ENCODE results near the gene SCARF2. TPM values are rescaled to one million over a fixed set of nuclear protein-coding genes. Genes with fewer than 3 reads are reported as not detected.

Gene SCARF2
- total and polyA plus RNA-seq, 2 donors from 2014 or later, result 5.0 to 12.3 TPM

DNA sequence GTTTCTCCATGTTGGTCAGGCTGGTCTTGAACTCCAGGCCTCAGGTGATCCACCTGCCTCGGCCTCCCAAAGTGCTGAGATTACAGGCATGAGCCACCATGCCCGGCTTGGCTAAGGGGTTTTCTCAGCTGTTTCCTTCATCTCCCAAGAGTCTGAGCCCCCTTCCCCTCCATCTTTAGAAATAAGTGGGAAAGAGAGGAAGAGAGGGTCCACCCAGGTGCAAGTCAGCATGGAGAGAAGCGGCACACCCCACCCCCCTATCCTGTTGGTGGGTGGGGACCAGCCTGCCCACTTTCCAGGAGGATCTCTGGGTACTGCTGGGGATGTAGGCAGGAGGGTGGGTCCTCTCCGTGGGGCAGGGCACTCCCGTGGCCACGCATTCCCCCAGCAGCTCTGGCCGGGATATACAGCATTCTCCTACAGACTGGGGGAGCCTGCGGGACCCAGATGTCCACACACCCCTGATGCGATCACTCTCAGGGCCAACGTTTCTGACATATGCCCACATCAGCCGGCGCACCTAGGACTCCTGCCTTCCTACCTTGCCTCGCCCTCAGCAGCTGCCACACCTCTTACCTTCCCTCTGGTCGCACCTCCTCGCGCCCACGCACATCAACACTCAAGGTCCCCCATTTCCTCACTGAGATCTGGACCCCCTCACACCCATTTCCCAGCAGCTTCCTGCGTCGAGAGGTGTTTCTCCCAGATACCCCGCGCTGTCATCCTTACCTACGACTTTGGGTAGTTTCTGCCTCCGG lies 8.9 kb downstream of the SCARF2 start:
- DNase-seq (peak in 1 of 5 donors; percentile 73), FAIRE-seq (no peak)
- Histone ChIP-seq H3K27ac (ENCODE audit: low read depth in 2 of 2, low read length in 2 of 2) (no peak overlapping the region), H3K27me3 (ENCODE audit: control insufficient read depth, insufficient read depth, low read length) (peaks cover 7% of the 10 kb centered on the region), H3K36me3 (ENCODE audit: control insufficient read depth in 2 of 3, insufficient read depth in 3 of 3, low read length in 3 of 3) (peaks cover 0 to 4% (median 0%) of the 10 kb centered on the region in 3 donors), H3K4me1 (ENCODE audit: control insufficient read depth in 2 of 3, insufficient read depth in 2 of 3, low read depth in 1 of 3, low read length in 3 of 3) (peaks cover 0 to 14% (median 0%) of the 10 kb centered on the region in 3 donors), H3K4me3 (ENCODE audit: low read length in 3 of 3) (no peak overlapping the region), H3K9ac (ENCODE audit: low read length in 3 of 3) (no peak overlapping the region), H3K9me3 (ENCODE audit: control insufficient read depth in 2 of 3, insufficient read depth in 1 of 3, low read length in 3 of 3) (no peaks in the 10 kb centered on the region)
- intact Hi-C loops (cut with DNase I), result no loop called here
- TF ChIP-seq, protein P1, sequence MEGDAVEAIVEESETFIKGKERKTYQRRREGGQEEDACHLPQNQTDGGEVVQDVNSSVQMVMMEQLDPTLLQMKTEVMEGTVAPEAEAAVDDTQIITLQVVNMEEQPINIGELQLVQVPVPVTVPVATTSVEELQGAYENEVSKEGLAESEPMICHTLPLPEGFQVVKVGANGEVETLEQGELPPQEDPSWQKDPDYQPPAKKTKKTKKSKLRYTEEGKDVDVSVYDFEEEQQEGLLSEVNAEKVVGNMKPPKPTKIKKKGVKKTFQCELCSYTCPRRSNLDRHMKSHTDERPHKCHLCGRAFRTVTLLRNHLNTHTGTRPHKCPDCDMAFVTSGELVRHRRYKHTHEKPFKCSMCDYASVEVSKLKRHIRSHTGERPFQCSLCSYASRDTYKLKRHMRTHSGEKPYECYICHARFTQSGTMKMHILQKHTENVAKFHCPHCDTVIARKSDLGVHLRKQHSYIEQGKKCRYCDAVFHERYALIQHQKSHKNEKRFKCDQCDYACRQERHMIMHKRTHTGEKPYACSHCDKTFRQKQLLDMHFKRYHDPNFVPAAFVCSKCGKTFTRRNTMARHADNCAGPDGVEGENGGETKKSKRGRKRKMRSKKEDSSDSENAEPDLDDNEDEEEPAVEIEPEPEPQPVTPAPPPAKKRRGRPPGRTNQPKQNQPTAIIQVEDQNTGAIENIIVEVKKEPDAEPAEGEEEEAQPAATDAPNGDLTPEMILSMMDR (IDR thresholded peaks at IDR 0.05; ENCODE audit: borderline replicate concordance, extremely low read depth, insufficient read depth), result no peak

DNA sequence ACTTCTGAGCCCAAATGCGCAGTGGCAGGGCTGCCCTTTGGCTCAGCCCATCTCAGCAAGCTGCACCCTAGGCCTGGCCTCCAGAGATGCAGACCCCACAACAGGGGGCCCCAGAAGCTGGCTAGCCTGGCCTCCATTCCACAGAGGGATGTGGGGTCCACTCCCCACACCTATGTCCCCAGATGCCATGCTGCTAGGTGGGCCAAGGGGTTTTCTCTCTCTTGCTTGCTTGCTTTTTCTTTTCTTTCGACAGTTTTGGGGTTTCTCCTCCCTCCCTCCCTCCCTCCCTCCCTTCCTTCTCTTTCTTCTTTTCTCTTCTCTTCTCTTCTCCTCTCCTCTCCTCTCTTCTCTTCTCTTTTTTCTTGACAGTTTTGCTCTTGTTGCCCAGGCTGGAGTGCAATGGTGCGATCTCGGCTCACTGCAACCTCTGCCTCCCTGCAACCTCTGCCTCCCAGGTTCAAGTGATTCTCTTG lies 9.6 kb downstream of the SCARF2 start:
- TF ChIP-seq, protein P1 (IDR thresholded peaks at IDR 0.05; ENCODE audit: borderline replicate concordance, extremely low read depth, insufficient read depth), result no peak
- peaks cover 7% of the 10 kb centered on the region for H3K27me3 ChIP-seq (ENCODE audit: control insufficient read depth, insufficient read depth, low read length)
- DNase-seq (peak in 1 of 5 donors; percentile 10), FAIRE-seq (no peak)
- no peak overlapping the region for H3K9ac ChIP-seq (ENCODE audit: low read length in 3 of 3)
- H3K4me1 ChIP-seq (ENCODE audit: control insufficient read depth in 2 of 3, insufficient read depth in 2 of 3, low read depth in 1 of 3, low read length in 3 of 3), result peaks cover 0 to 16% (median 0%) of the 10 kb centered on the region in 3 donors
- intact Hi-C loops (cut with DNase I), result no loop called here
- peaks cover 0 to 4% (median 0%) of the 10 kb centered on the region in 3 donors for H3K36me3 ChIP-seq (ENCODE audit: control insufficient read depth in 2 of 3, insufficient read depth in 3 of 3, low read length in 3 of 3)
- no peaks in the 10 kb centered on the region for H3K9me3 ChIP-seq (ENCODE audit: control insufficient read depth in 2 of 3, insufficient read depth in 1 of 3, low read length in 3 of 3)
- H3K4me3 ChIP-seq (ENCODE audit: low read length in 3 of 3), result no peak overlapping the region
- H3K27ac ChIP-seq (ENCODE audit: low read depth in 2 of 2, low read length in 2 of 2), result no peak overlapping the region

DNA sequence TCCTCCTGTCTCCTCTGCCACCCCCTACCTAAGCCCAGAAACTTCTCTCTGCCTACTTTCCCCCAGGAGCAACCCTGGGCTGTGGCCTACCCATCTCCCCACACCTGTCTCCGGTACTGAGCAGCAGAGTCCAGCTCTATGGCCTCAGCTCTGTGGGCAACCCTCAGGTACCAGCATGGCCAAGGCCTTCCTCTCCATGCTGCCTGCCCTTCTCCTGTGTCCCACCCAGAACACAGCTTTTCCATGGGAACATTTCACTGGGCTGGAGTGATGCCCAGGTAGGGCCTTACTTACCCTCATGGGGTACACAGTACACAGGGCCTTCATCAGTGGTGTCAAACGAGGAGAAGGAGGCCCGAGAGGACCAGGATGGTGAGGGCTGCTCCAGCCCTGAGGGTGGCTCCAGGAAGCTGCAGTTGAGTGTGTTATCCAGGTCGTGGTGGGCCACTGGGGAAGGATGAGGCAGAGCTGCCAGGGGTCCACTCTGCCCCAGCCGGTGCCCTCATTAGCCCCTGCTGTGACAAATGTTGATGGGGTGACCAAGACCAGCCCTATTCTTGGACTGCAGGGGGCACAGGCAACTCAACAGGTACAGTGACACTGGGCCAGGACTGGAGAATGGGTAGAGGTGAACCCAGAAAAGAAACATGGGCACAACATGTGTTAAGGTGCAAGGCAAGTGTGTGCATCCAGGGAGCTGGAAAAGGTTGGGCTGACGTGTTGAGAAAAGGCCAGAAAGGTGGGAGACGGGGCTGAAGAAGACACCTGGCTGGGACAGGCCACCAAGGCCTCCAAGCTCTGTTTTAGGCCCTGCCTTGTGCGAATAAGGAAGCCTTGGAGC lies 10.3 kb downstream of the SCARF2 start:
- Histone ChIP-seq H3K9ac (ENCODE audit: low read length in 3 of 3) (no peak overlapping the region), H3K27ac (ENCODE audit: low read depth in 2 of 2, low read length in 2 of 2) (no peak overlapping the region), H3K9me3 (ENCODE audit: control insufficient read depth in 2 of 3, insufficient read depth in 1 of 3, low read length in 3 of 3) (no peaks in the 10 kb centered on the region), H3K4me3 (ENCODE audit: low read length in 3 of 3) (no peak overlapping the region), H3K36me3 (ENCODE audit: control insufficient read depth in 2 of 3, insufficient read depth in 3 of 3, low read length in 3 of 3) (peaks cover 0 to 4% (median 0%) of the 10 kb centered on the region in 3 donors), H3K27me3 (ENCODE audit: control insufficient read depth, insufficient read depth, low read length) (peaks cover 7% of the 10 kb centered on the region), H3K4me1 (ENCODE audit: control insufficient read depth in 2 of 3, insufficient read depth in 2 of 3, low read depth in 1 of 3, low read length in 3 of 3) (peaks cover 0 to 16% (median 0%) of the 10 kb centered on the region in 3 donors)
- TF ChIP-seq, protein P1 (IDR thresholded peaks at IDR 0.05; ENCODE audit: borderline replicate concordance, extremely low read depth, insufficient read depth), result no peak
- no peak for FAIRE-seq
- intact Hi-C loops (cut with DNase I), result no loop called here
- DNase-seq, result peak in 1 of 5 donors; percentile 59

All from kidney (tissue), 14 donors.